Measurements from ENCODE around the gene PLCXD1.

PLCXD1 gene

GRCh38 chrX:307261-308111, 26.3 kb downstream of the PLCXD1 start:
- Histone ChIP-seq H3K36me3 (peaks cover 97% of the 10 kb centered on the region), H3K4me2 (no peak overlapping the region), H3K4me3 (no peak overlapping the region), H3K4me1 (no peaks in the 10 kb centered on the region), H3K27me3 (no peaks in the 10 kb centered on the region), H3K27ac (no peak overlapping the region), H3K9ac (no peak overlapping the region), H4K20me1 (peaks cover 85% of the 10 kb centered on the region), H3K9me3 (no peaks in the 10 kb centered on the region)
- no peak for TF ChIP-seq Cebpa-rat (IDR thresholded peaks at IDR 0.05)

GRCh38 chrX:308821-309520, 27.8 kb downstream of the PLCXD1 start:
- peaks cover 97% of the 10 kb centered on the region for H3K36me3 ChIP-seq

DNA sequence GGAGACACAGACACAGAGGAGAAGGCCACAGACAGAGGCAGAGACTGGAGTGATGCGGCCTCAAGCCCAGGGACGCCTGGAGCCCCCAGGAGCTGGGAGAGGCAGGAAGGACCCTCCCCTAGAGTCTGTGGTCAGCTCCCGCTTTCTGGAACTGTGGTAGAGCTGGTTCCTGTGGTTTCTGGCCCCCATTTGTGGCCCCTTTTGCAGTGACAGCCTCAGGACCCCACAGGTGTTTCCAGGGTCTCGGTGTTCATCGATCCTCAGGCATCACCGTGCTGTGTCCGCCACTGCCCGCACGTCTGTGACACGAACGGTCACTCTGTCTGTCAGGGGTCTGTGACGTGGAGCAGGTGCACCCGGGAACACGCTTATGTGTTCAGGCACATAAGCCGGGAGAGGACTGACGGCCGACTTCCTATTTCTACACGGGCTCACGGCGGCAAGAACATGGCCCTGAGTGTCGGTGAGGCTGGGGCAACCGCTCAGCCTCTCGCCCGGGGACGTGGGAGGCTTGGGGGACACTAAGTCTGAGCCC, 29.5 kb downstream of the PLCXD1 start:
- Histone ChIP-seq H3K27me3 (no peaks in the 10 kb centered on the region), H3K4me3 (no peak overlapping the region), H3K27ac (no peak overlapping the region), H3K9ac (no peak overlapping the region), H3K4me2 (no peak overlapping the region), H3K4me1 (no peaks in the 10 kb centered on the region), H3K9me3 (no peaks in the 10 kb centered on the region), H3K36me3 (peaks cover 95% of the 10 kb centered on the region), H4K20me1 (peaks cover 81% of the 10 kb centered on the region)
- TF ChIP-seq Cebpa-rat (IDR thresholded peaks at IDR 0.05), result no peak

More at GRCh38 chrX:308821-309520, 27.8 kb downstream of the PLCXD1 start:
- no peak overlapping the region for H3K4me3 ChIP-seq
- no peak for TF ChIP-seq Cebpa-rat (IDR thresholded peaks at IDR 0.05)
- H3K27me3 ChIP-seq, result no peaks in the 10 kb centered on the region
- no peak overlapping the region for H3K27ac ChIP-seq
- peaks cover 85% of the 10 kb centered on the region for H4K20me1 ChIP-seq
- H3K4me2 ChIP-seq, result no peak overlapping the region
- H3K9ac ChIP-seq, result no peak overlapping the region
- no peaks in the 10 kb centered on the region for H3K9me3 ChIP-seq
- no peaks in the 10 kb centered on the region for H3K4me1 ChIP-seq

GRCh38 chrX:311156-312129, 30.3 kb downstream of the PLCXD1 start:
- no peaks in the 10 kb centered on the region for H3K4me1 ChIP-seq
- no peak overlapping the region for H3K27ac ChIP-seq
- H3K9me3 ChIP-seq, result no peaks in the 10 kb centered on the region
- H3K9ac ChIP-seq, result no peak overlapping the region
- H3K27me3 ChIP-seq, result no peaks in the 10 kb centered on the region
- H4K20me1 ChIP-seq, result peaks cover 77% of the 10 kb centered on the region
- H3K4me2 ChIP-seq, result no peak overlapping the region
- TF ChIP-seq Cebpa-rat (IDR thresholded peaks at IDR 0.05), result no peak
- H3K4me3 ChIP-seq, result no peak overlapping the region
- peaks cover 93% of the 10 kb centered on the region for H3K36me3 ChIP-seq

GRCh38 chrX:312621-313331, 31.6 kb downstream of the PLCXD1 start:
- H3K4me2 ChIP-seq, result no peak overlapping the region
- H3K9me3 ChIP-seq, result no peaks in the 10 kb centered on the region
- no peak overlapping the region for H3K9ac ChIP-seq
- H3K4me3 ChIP-seq, result no peak overlapping the region
- H3K27me3 ChIP-seq, result no peaks in the 10 kb centered on the region
- H4K20me1 ChIP-seq, result peaks cover 75% of the 10 kb centered on the region
- H3K27ac ChIP-seq, result no peak overlapping the region
- TF ChIP-seq Cebpa-rat (IDR thresholded peaks at IDR 0.05), result no peak
- no peaks in the 10 kb centered on the region; the same call in 1 of the 2 replicates for H3K4me1 ChIP-seq
- H3K36me3 ChIP-seq, result peaks cover 87% of the 10 kb centered on the region

- Histone ChIP-seq H3K9ac (no peak overlapping the region), H3K36me3 (peaks cover 79% of the 10 kb centered on the region), H4K20me1 (peaks cover 68% of the 10 kb centered on the region), H3K9me3 (no peaks in the 10 kb centered on the region), H3K4me3 (no peak overlapping the region), H3K4me1 (no peaks in the 10 kb centered on the region; the same call in 1 of the 2 replicates), H3K4me2 (no peak overlapping the region), H3K27me3 (no peaks in the 10 kb centered on the region), H3K27ac (no peak overlapping the region)
- TF ChIP-seq Cebpa-rat (IDR thresholded peaks at IDR 0.05), result no peak
These were observed 32.4 kb downstream of the PLCXD1 start for GRCh38 chrX:313546-313945.

DNA sequence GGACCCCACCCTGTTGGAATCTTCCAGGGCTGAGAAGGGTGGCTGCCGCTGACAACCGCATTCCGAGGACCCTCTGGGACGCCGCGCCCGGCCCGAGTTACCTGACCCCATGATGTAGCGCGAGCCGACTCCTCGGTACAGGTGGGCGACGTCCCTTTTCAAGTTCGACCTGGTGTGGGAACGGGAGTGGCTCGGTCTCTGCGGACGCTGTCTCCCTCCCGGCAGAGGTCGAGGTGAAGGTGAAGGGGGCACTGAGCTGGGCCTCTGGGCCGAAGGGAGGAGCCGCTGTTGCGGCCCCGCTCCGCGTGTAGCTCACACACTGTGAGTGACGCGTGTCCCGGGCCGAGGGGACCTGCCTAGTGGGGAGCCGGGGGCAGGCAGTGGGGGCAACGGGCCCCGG, 32.9 kb downstream of the PLCXD1 start:
- Histone ChIP-seq H3K4me2 (no peak overlapping the region), H3K27ac (no peak overlapping the region), H3K9ac (no peak overlapping the region), H4K20me1 (peaks cover 63% of the 10 kb centered on the region), H3K9me3 (no peaks in the 10 kb centered on the region), H3K4me1 (no peaks in the 10 kb centered on the region; the same call in 1 of the 2 replicates), H3K27me3 (no peaks in the 10 kb centered on the region), H3K36me3 (peaks cover 74% of the 10 kb centered on the region), H3K4me3 (no peak overlapping the region)
- no peak for TF ChIP-seq Cebpa-rat (IDR thresholded peaks at IDR 0.05)

GRCh38 chrX:314781-315595, 33.8 kb downstream of the PLCXD1 start:
- H4K20me1 ChIP-seq, result peaks cover 66% of the 10 kb centered on the region
- no peak overlapping the region for H3K27ac ChIP-seq
- no peak overlapping the region for H3K4me3 ChIP-seq
- no peak overlapping the region for H3K4me2 ChIP-seq
- no peak overlapping the region for H3K9ac ChIP-seq
- no peaks in the 10 kb centered on the region for H3K9me3 ChIP-seq
- H3K27me3 ChIP-seq, result no peaks in the 10 kb centered on the region
- H3K4me1 ChIP-seq, result peaks cover 2% of the 10 kb centered on the region
- peaks cover 66% of the 10 kb centered on the region for H3K36me3 ChIP-seq
- TF ChIP-seq Cebpa-rat (IDR thresholded peaks at IDR 0.05), result no peak
